Stomach (tissue), 9 donors: ENCODE data around the gene RALGAPB. TPM values are rescaled to one million over a fixed set of nuclear protein-coding genes. Genes with fewer than 3 reads are reported as not detected.
"Not testable (repeated sequence)": the region's sequence is repeated elsewhere in the genome, so short reads cannot be mapped to it uniquely, and the experiment has no call there.

Experiments used
- DNase-seq, 2 donors: peaks; one replicate each; pipeline versions ENCODE4 v3.0.0 to v3.0.0-alpha.2; 2013 to 2019
- H3K27ac ChIP-seq, 5 donors: fragments of 200-600 bp in 4 of 5; sonication (generic) in 4 of 5; one replicate each; pipeline ENCODE4 v1.5.1; 2013 to 2019; ENCODE audit warnings: mild to moderate bottlenecking in 1 of 5, moderate library complexity in 1 of 5
- H3K27me3 ChIP-seq, 3 donors: fragments of 200-600 bp; sonication (generic); one replicate each; pipeline ENCODE4 v1.5.1; 2017 to 2019; ENCODE audit warnings: mixed run types in 1 of 3
- H3K36me3 ChIP-seq, 4 donors: fragments of 200-600 bp; sonication (generic); 1 replicate in 3 of 4; 2 replicates in 1 of 4; pipeline ENCODE4 v1.5.1; 2016 to 2019
- H3K4me1 ChIP-seq, 4 donors: fragments of 200-600 bp; sonication (generic); one replicate each; pipeline ENCODE4 v1.5.1; 2016 to 2019
- H3K4me3 ChIP-seq, 4 donors: fragments of 200-600 bp; sonication (generic) in 3 of 4; one replicate each; pipeline ENCODE4 v1.5.1; 2016 to 2019; ENCODE audit warnings: mild to moderate bottlenecking in 1 of 4
- H3K9me3 ChIP-seq, 4 donors: fragments of 200-600 bp; sonication (generic); one replicate each; pipeline ENCODE4 v1.5.1; 2016 to 2019
- CTCF ChIP-seq, 7 experiments: fragments of 450-650 bp in 4 of 7; fragments of 200-600 bp in 3 of 7; sonication (generic) in 3 of 7; IDR thresholded peaks; one replicate each; pipeline ENCODE4 v1.5.1; 2016 to 2019; ENCODE audit warnings: antibody characterized with exemption in 7 of 7, control low read depth in 2 of 7, mild to moderate bottlenecking in 1 of 7
- EP300 ChIP-seq: sonication (generic); formaldehyde crosslinking; IDR thresholded peaks from one replicate; pipeline ENCODE4 v1.6.1; 2017; ENCODE audit warnings: antibody characterized with exemption
- POLR2A ChIP-seq, 4 donors: fragments of 450-650 bp; IDR thresholded peaks; one replicate each; pipeline ENCODE4 v1.6.1; 2016; ENCODE audit warnings: antibody characterized with exemption in 4 of 4, control low read depth in 2 of 4, mild to moderate bottlenecking in 1 of 4, moderate library complexity in 1 of 4
- POLR2AphosphoS5 ChIP-seq, 3 donors: sonication (generic); formaldehyde crosslinking; IDR thresholded peaks; one replicate each; pipeline ENCODE4 v1.6.1; 2016; ENCODE audit warnings: antibody characterized with exemption in 3 of 3
- WGBS, 5 donors: extraction: QIAGEN DNeasy Blood & Tissue Kit in 3 of 5; methylation state at CpG; one replicate each; pipeline versions ENCODE4 v1.1.5 to v1.1.7; 2013 to 2018; 5-methylcytosine and 5-hydroxymethylcytosine counted together
- intact Hi-C: fragments of 100-400 bp; cut with DNase I; formaldehyde crosslinking; loops from one replicate; pipeline ENCODE4 v1.15.1; 2023; ENCODE audit warnings: low total_unique reads
- polyA plus RNA-seq, 3 donors: library from polyadenylated mRNA; stranded (reverse); fragments of 200-250 nt; gene quantifications; one replicate each; pipeline ENCODE4 v1.2.3, GENCODE V29; 2013
- total RNA-seq, 5 donors: library from RNA; depleted of rRNA; stranded (reverse); fragments of >200 nt; gene quantifications; one replicate each; pipeline versions ENCODE4 v1.1.0 to v1.2.3, GENCODE V29; 2014 to 2016
- donor health status: healthy with polysubstance abuse.
- donor health status: Bipolar disorder and iron deficiency.
- donor health status: healthy.

The RALGAPB gene
- total and polyA plus RNA-seq, 8 donors: 5.4 to 57.5 (median 36.5) TPM

DNA sequence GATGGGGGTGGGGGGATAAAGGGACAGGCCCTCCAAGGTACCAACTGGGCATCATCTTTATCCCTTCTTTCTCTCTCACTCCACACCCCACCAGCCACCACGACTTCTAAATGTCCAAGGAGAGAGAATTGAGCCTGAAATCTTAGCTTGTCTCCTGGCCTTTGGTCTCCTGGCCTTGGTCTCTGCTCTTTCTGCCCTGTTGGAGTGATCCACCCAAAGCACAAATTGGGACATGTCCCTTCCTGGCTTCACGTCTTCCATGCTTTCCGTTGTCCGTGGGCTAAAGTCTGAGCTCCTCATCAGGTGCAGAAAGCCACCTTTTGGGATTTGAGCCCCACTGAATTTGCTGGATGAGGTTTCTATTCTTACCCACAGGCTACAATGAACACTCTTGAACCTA lies 116.7 kb downstream of the RALGAPB start:
- Histone ChIP-seq H3K27ac (no peak overlapping the region), H3K9me3 (no peaks in the 10 kb centered on the region), H3K27me3 (peaks cover 0 to 46% (median 0%) of the 10 kb centered on the region in 3 donors), H3K4me3 (no peak overlapping the region), H3K4me1 (no peaks in the 10 kb centered on the region), H3K36me3 (no peaks in the 10 kb centered on the region)
- intact Hi-C loops: no loop called here
- no peak for TF ChIP-seq CTCF (IDR thresholded peaks at IDR 0.05)
- TF ChIP-seq POLR2A (IDR thresholded peaks at IDR 0.05): no peak
- 79 to 88% (median 88%) methylated on average over 4 of the region's 4 CpGs for WGBS, 5 donors
- DNase-seq: no peak

GRCh38 chr20:38589967-38590675 lies 117.5 kb downstream of the RALGAPB start:
- no peaks in the 10 kb centered on the region for H3K4me1 ChIP-seq
- TF ChIP-seq EP300: no peak
- no peak for TF ChIP-seq POLR2A (IDR thresholded peaks at IDR 0.05)
- TF ChIP-seq POLR2AphosphoS5 (IDR thresholded peaks at IDR 0.05): no peak
- peak in 1 of 7 experiments; percentile 3 for TF ChIP-seq CTCF (IDR thresholded peaks at IDR 0.05)
- 81 to 85% (median 84%) methylated on average over 3 of the region's 3 CpGs for WGBS, 5 donors
- H3K36me3 ChIP-seq: no peaks in the 10 kb centered on the region
- H3K27me3 ChIP-seq: peaks cover 0 to 39% (median 0%) of the 10 kb centered on the region in 3 donors
- no peak for DNase-seq
- H3K27ac ChIP-seq: no peak overlapping the region
- H3K9me3 ChIP-seq: no peaks in the 10 kb centered on the region
- intact Hi-C loops: no loop called here
- H3K4me3 ChIP-seq: no peak overlapping the region

DNA sequence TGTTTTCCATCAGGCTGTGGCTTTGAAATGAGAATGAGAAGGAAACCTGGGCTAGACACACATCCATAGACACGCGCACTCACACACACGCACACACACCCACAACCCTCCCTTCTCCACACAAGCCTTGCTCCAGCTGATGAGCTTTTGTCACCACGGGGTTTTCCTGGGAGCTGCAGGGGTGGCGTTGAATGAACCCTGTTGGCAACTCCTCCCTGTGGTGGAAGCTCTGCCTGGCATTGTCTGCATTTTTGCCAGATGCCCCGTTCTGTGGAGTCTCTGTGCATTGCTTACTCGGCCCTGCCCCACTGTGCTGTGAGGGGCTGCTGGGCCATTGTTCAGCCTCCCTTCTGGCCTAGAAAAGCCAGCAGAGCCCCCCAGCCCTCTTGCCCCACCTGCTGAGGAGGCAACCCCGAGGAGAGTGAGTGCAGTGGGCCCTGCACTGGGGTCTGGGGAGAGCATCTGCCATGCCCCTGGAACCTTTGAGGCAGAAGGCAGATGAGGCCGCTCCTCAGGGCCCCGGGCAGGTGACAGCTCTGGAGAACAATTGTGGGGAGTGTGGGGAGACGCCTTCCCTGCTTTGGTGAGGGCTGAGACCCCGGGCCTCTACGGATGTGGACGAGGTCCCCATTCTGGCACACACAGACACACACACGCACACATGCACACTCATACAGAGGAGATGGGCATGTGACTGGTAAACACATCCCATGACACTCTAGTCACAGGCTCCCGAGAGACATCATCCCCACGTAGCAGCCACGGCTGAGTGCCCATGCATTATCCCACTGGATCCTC lies 118.2 kb downstream of the RALGAPB start:
- H3K27me3 ChIP-seq: peaks cover 0 to 35% (median 0%) of the 10 kb centered on the region in 3 donors
- H3K4me1 ChIP-seq: no peaks in the 10 kb centered on the region
- TF ChIP-seq CTCF (IDR thresholded peaks at IDR 0.05) (no peak), POLR2AphosphoS5 (IDR thresholded peaks at IDR 0.05) (no peak), EP300 (no peak), POLR2A (IDR thresholded peaks at IDR 0.05) (no peak)
- no peak overlapping the region for H3K4me3 ChIP-seq
- H3K9me3 ChIP-seq: no peaks in the 10 kb centered on the region
- no peak for DNase-seq
- 60 to 78% (median 75%) methylated on average over 13 to 18 of the region's 18 CpGs for WGBS, 5 donors
- H3K27ac ChIP-seq: no peak overlapping the region
- intact Hi-C loops: no loop called here
- H3K36me3 ChIP-seq: no peaks in the 10 kb centered on the region

DNA sequence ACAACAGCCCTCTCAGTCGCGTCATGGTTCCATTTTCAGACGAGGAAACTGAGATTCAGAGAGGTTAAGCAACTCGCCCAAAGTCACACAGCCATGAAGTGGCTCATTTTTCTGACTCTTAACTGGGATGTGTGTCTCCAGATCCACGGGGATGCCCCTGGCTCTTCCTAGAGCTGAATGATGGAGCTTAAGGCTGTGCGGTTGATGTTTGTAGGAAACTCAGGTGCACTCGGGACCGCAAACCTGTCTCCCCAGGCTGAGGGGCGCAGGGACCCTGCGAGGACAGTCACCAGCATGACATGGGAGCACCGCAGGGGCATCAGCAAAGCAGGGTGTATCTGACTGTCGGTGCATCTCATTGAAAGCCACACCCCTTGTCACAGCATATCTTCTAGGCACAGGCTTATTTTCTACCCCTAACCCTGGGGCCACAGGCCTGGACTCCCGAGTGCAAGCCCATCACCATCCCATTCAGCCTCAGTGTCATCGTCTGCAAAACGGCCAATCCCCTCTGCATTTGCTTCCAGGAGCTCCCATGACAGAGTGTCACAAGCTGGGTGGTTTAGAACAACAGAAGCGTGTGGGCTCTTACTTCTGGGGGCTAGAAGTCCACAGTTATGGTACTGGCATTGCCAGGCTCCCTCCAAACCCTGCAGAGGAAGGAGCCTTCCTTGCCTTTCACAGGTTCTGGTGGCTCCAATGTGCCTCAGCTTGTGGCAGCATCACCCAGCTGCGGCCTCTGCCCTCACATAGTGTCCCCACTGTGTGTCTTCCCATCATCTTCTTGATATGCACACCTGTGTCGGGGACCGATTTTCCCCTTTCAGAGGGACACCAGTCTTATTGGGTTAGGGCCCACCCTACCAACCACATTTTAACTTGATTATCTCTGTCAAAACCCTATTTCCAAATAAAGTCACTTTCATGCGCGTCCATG lies 119.1 kb downstream of the RALGAPB start:
- no peak overlapping the region for H3K4me3 ChIP-seq
- no peak for DNase-seq
- WGBS, 5 donors: 84 to 86% (median 86%) methylated on average over 21 of the region's 21 CpGs
- H3K27me3 ChIP-seq: peaks cover 0 to 30% (median 0%) of the 10 kb centered on the region in 3 donors
- H3K27ac ChIP-seq: no peak overlapping the region
- no peaks in the 10 kb centered on the region for H3K36me3 ChIP-seq
- no peaks in the 10 kb centered on the region for H3K9me3 ChIP-seq
- no peaks in the 10 kb centered on the region for H3K4me1 ChIP-seq
- intact Hi-C loops: no loop called here
- no peak for TF ChIP-seq EP300
- no peak for TF ChIP-seq POLR2A (IDR thresholded peaks at IDR 0.05)
- TF ChIP-seq POLR2AphosphoS5 (IDR thresholded peaks at IDR 0.05): no peak
- TF ChIP-seq CTCF (IDR thresholded peaks at IDR 0.05): no peak

GRCh38 chr20:38592411-38592790 lies 119.8 kb downstream of the RALGAPB start:
- H3K9me3 ChIP-seq, H3K36me3 ChIP-seq, DNase-seq, H3K4me3 ChIP-seq, H3K27ac ChIP-seq, H3K4me1 ChIP-seq, intact Hi-C loops: not testable (repeated sequence)
- peaks cover 0 to 26% (median 0%) of the 10 kb centered on the region in 3 donors for H3K27me3 ChIP-seq
- 67 to 80% (median 78%) methylated on average over 3 of the region's 3 CpGs for WGBS, 5 donors

GRCh38 chr20:38594281-38594680 lies 121.6 kb downstream of the RALGAPB start:
- intact Hi-C loops: not testable (repeated sequence)
- 76 to 87% (median 81%) methylated on average over 12 of the region's 12 CpGs for WGBS, 5 donors

More at GRCh38 chr20:38594281-38594680, 121.6 kb downstream of the RALGAPB start:
- H3K4me1 ChIP-seq, H3K36me3 ChIP-seq, H3K27ac ChIP-seq, H3K4me3 ChIP-seq, H3K9me3 ChIP-seq, DNase-seq: not testable (repeated sequence)
- peaks cover 0 to 14% (median 0%) of the 10 kb centered on the region in 3 donors for H3K27me3 ChIP-seq
